Colonic mucosa (tissue), 4 donors: ENCODE results near the gene RADIL. TPM values are rescaled to one million over a fixed set of nuclear protein-coding genes. Genes with fewer than 3 reads are reported as not detected.

Experiments
- DNase-seq: peaks from one replicate; pipeline ENCODE4 v3.0.0-alpha.2; 2020
- H3K27ac ChIP-seq: fragments of 200-600 bp; one replicate; pipeline ENCODE4 v1.8.0; 2021
- H3K27me3 ChIP-seq: fragments of 200-600 bp; one replicate; pipeline ENCODE4 v1.8.0; 2021
- H3K36me3 ChIP-seq: fragments of 200-600 bp; one replicate; pipeline ENCODE4 v1.8.0; 2021
- H3K4me1 ChIP-seq: fragments of 200-600 bp; one replicate; pipeline ENCODE4 v1.8.0; 2021; ENCODE audit warnings: mild to moderate bottlenecking
- H3K4me3 ChIP-seq: fragments of 200-600 bp; one replicate; pipeline ENCODE4 v1.8.0; 2021
- H3K9ac ChIP-seq, 2 donors: one replicate each; pipeline ENCODE4 v1.7.0; 2013; ENCODE audit warnings: control low read depth in 2 of 2, low read depth in 2 of 2, low read length in 2 of 2
- H3K9me3 ChIP-seq: fragments of 200-600 bp; one replicate; pipeline ENCODE4 v1.8.0; 2021
- CTCF ChIP-seq: fragments of 200-600 bp; IDR thresholded peaks from one replicate; pipeline ENCODE4 v1.8.0; 2022; ENCODE audit warnings: antibody characterized with exemption, mild to moderate bottlenecking
- intact Hi-C: fragments of 100-400 bp; cut with DNase I; formaldehyde crosslinking; loops from one replicate; pipeline ENCODE4 v1.14.1; 2022
- total RNA-seq, 2 donors: library from RNA; stranded (reverse); fragmentation: NEBNext Ultra II Directional in 1 of 2; extraction: Animal tissue kit (Norgen Biotek cat#: 25700) in 1 of 2; gene quantifications; one replicate each; pipeline ENCODE4 v1.2.1, GENCODE V29; 2021
- donor health status: healthy.
- donor health status: DM: no; HTN: no; CAD: no.
- donor health status: DM: no; HTN: no; CAD: no.

RADIL gene
- total RNA-seq, 2 donors from 2014 or later = 0.54 to 1.9 TPM

GRCh38 chr7:4845740-4846142 lies 37.8 kb downstream of the RADIL start:
- Histone ChIP-seq H3K36me3 (no peaks in the 10 kb centered on the region), H3K9ac (no peak overlapping the region), H3K27me3 (no peaks in the 10 kb centered on the region), H3K9me3 (no peaks in the 10 kb centered on the region), H3K4me3 (no peak overlapping the region), H3K27ac (no peak overlapping the region), H3K4me1 (no peaks in the 10 kb centered on the region)
- intact Hi-C loops = no loop called here
- no peak for TF ChIP-seq CTCF
- no peak for DNase-seq

DNA sequence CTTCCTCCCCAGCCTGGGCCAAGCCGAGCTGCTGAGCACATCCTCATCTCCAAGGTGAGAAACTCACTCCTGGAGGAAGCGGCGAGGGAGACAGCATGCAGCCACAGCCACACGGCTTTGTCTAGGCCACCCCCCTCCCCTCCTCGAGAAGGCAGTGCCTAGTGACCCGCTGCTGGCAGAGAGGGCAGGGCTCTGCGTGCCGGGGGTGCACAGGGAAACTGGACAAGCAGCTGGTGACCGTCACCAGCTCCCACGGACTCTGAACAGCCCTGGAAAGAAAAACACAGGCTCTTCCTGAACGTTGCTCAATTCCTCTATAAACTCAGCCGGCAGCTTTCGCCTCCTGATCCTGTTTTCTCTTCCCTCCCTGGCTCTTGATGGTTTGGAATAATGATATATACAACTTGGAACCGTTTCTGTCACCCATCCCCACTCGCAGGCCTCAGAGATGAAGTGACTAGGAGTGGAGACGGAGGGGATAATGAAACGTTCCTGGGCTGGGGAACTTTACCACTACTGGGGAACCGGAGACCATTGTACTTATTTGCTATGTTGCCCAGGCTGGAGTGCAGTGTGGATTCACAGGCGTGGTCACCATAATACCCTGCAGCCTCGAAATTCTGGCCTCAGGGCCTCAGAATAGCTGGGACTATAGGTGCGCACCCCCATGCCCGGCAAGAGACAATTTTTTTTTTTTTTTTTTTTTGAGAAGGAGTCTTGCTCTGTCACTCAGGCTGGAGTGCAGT lies 41.0 kb downstream of the RADIL start:
- no peak for TF ChIP-seq CTCF
- Histone ChIP-seq H3K27ac (no peak overlapping the region), H3K27me3 (no peaks in the 10 kb centered on the region), H3K36me3 (no peaks in the 10 kb centered on the region), H3K4me1 (no peaks in the 10 kb centered on the region), H3K9ac (no peak overlapping the region), H3K4me3 (no peak overlapping the region), H3K9me3 (no peaks in the 10 kb centered on the region)
- no peak for DNase-seq
- intact Hi-C loops = no loop called here

DNA sequence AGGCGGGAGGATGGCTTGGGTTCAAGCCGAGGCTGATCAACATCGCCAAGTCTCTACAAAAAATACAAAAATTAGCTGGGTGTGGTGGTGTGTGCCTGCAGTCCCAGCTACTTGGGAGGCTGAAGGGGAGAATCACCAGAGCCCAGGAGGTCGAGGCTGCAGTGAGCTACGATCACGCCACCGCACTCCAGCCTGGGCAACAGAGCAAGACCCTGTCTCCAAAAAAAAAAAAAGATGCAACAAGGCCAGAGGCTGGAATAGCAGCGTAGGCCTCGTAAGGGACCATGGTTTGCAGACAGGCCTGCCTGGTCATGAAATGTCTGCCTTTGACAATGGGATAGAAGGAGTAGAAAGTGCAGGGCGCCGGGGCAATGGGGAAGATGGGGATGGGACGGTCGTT lies 41.7 kb downstream of the RADIL start:
- Histone ChIP-seq H3K9ac (no peak overlapping the region), H3K27me3 (no peaks in the 10 kb centered on the region), H3K27ac (no peak overlapping the region), H3K36me3 (no peaks in the 10 kb centered on the region), H3K9me3 (no peaks in the 10 kb centered on the region), H3K4me1 (no peaks in the 10 kb centered on the region), H3K4me3 (no peak overlapping the region)
- intact Hi-C loops = no loop called here
- no peak for TF ChIP-seq CTCF
- no peak for DNase-seq

DNA sequence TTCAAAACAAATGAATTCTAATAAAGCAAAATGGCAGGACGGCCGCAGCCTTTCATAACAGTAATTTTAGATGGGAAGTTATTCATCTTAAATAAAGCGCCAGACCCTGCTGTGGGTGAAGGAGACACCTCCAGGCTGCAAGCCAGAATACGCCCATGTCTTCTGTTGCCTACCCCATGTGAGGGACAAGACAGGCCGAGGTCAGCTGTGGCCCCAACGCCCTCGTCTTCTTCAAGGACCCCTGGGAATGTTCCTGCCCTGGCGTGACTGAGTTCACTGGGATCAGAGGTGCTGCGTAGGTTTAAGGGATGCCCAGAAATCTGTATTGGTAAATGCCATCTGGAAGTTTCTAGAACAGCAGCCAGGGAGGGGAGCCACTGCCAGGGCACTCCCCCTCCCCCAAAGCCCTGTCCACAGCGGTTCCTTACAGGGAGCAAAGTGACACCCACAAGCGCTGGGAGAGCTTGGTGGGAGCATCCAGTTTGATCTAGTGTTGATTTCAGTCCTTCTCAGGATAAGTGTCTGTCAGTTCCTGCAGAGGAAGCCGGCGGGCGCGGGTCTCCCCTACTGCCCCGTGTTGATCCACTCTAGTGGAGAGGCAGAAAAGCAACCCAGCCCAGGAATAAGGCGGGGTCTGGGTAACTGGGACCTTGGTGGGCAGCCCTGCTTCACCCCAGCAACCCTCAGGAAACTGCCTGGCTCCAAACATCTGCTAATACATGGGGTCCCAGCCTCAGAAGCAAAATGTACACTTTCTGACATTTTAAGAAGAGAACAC lies 42.3 kb downstream of the RADIL start:
- no peaks in the 10 kb centered on the region for H3K9me3 ChIP-seq
- no peak overlapping the region for H3K9ac ChIP-seq
- no peaks in the 10 kb centered on the region for H3K27me3 ChIP-seq
- no peak for TF ChIP-seq CTCF
- no peak overlapping the region for H3K27ac ChIP-seq
- no peak overlapping the region for H3K4me3 ChIP-seq
- DNase-seq = no peak
- no peaks in the 10 kb centered on the region for H3K36me3 ChIP-seq
- intact Hi-C loops = no loop called here
- H3K4me1 ChIP-seq = no peaks in the 10 kb centered on the region

DNA sequence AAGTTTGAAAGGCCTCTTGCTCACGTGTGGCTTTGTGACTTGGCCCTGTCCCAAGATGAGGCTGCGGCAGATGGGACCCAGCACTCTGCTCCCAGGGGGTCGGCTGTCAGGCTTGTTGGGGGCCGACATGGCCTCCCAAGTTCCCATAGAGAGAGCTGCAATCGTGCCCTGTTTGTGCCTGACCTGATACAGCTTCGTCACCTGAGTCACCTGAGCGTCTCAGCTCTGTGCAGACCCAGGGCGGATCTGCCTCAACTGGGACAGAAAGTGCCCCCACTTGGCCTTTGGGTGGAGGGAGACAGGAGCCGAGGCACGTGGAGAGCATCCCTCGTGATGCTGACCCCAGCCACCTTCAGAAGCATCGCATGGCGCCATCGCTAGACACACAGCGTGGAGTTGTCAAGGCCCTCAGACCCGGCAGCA lies 43.4 kb downstream of the RADIL start:
- intact Hi-C loops = no loop called here
- H3K4me1 ChIP-seq = no peaks in the 10 kb centered on the region
- no peak for DNase-seq
- H3K9ac ChIP-seq = no peak overlapping the region
- H3K27ac ChIP-seq = no peak overlapping the region
- no peaks in the 10 kb centered on the region for H3K27me3 ChIP-seq
- no peak for TF ChIP-seq CTCF
- no peak overlapping the region for H3K4me3 ChIP-seq
- no peaks in the 10 kb centered on the region for H3K9me3 ChIP-seq
- H3K36me3 ChIP-seq = no peaks in the 10 kb centered on the region
